HT-29 (cell line): ENCODE results near the gene CFHR5. TPM values are rescaled to one million over a fixed set of nuclear protein-coding genes. Genes with fewer than 3 reads are reported as not detected.
A peak's percentile ranks its signal among the peaks of the same experiment; 100 is the strongest.
"Not testable (repeated sequence)": the region's sequence is repeated elsewhere in the genome, so short reads cannot be mapped to it uniquely, and the experiment has no call there.

Experiments used
- DNase-seq: peaks from one replicate; pipeline ENCODE4 v3.0.0-alpha.2; 2015; ENCODE audit warnings: low spot score
- small RNA-seq: library from RNA; depleted of rRNA; stranded (forward); fragments of <200 nt; gene quantifications from one replicate; pipeline ENCODE3, GENCODE V24; 2014
- total RNA-seq: library from RNA; depleted of rRNA; stranded (reverse); fragments of >200 nt; shearing (Covaris generic); gene quantifications from 2 replicates; pipeline ENCODE4 v1.2.3, GENCODE V29; 2014; rRNA removed

The CFHR5 gene
- total RNA-seq, 1 experiment from 2014 or later = not detected

- DNase-seq = no peak
Measured at GRCh38 chr1:197017558-197018146, 40.3 kb downstream of the CFHR5 start.

- DNase-seq = no peak
Measured at GRCh38 chr1:197021716-197022115, 44.4 kb downstream of the CFHR5 start.

GRCh38 chr1:197024460-197024859 lies 47.1 kb downstream of the CFHR5 start:
- no peak for DNase-seq

- peak; percentile 62 for DNase-seq
Measured at GRCh38 chr1:197027359-197027758, 50.0 kb downstream of the CFHR5 start.

GRCh38 chr1:197029749-197030148 lies 52.4 kb downstream of the CFHR5 start:
- DNase-seq = no peak

- DNase-seq = not testable (repeated sequence)
Measured at GRCh38 chr1:197034631-197035339, 57.4 kb downstream of the CFHR5 start.

- DNase-seq = no peak
Measured at GRCh38 chr1:197036861-197037260, 59.5 kb downstream of the CFHR5 start.

- no peak for DNase-seq
Measured at GRCh38 chr1:197041486-197042353, 64.4 kb downstream of the CFHR5 start.

- DNase-seq = no peak
Measured at GRCh38 chr1:197042676-197043341, 65.5 kb downstream of the CFHR5 start.

- DNase-seq = no peak
Measured at GRCh38 chr1:197049100-197049499, 71.7 kb downstream of the CFHR5 start.

Small RNA genes lying within 50 kb of the gene (small RNA-seq; reads per million reads assigned to genes)
- gene AL139418.1 = not detected

Other genes with a start within 250 kb of the CFHR5 start
- gene CFHR3, start 202.7 kb upstream of the CFHR5 start, total RNA-seq = 0.31 and 0.55 TPM in 2 replicates
- gene CFHR1, start 157.8 kb upstream of the CFHR5 start, total RNA-seq = not detected in 2 replicates
- not detected in 2 replicates for gene CFHR4, start 89.5 kb upstream of the CFHR5 start, total RNA-seq
- not detected in 2 replicates for gene CFHR2, start 33.8 kb upstream of the CFHR5 start, total RNA-seq
- 0.10 TPM in 1 of 2 replicates, not detected in the other for gene F13B, start 89.7 kb downstream of the CFHR5 start, total RNA-seq
- 23.0 and 23.5 TPM in 2 replicates for gene ASPM, start 169.1 kb downstream of the CFHR5 start, total RNA-seq
- 1.6 and 1.7 TPM in 2 replicates for gene ZBTB41, start 223.7 kb downstream of the CFHR5 start, total RNA-seq